Liver (tissue), 9 donors: ENCODE measurements around the gene HDAC9. TPM values are rescaled to one million over a fixed set of nuclear protein-coding genes. Genes with fewer than 3 reads are reported as not detected.

ENCODE experiments used
- DNase-seq: peaks from one replicate; pipeline ENCODE4 v3.0.0-alpha.2; 2017; ENCODE audit warnings: low spot score
- H3K27ac ChIP-seq, 2 donors: one replicate each; pipeline ENCODE4 v1.7.0; 2013; ENCODE audit warnings: inconsistent platforms in 2 of 2, low read length in 2 of 2, control low read depth in 1 of 2, low read depth in 1 of 2, mild to moderate bottlenecking in 1 of 2
- H3K27me3 ChIP-seq, 4 donors: one replicate each; pipeline versions ENCODE4 v1.6.1 to v1.7.0; 2013; ENCODE audit warnings: low read length in 3 of 4, inconsistent platforms in 1 of 4, mild to moderate bottlenecking in 1 of 4, moderate library complexity in 1 of 4; ENCODE audit not compliant: control insufficient read depth in 4 of 4, insufficient read depth in 4 of 4
- H3K36me3 ChIP-seq, 4 donors: one replicate each; pipeline versions ENCODE4 v1.6.1 to v1.7.0; 2013; ENCODE audit warnings: low read length in 3 of 4, mild to moderate bottlenecking in 3 of 4, low read depth in 1 of 4, moderate library complexity in 1 of 4; ENCODE audit not compliant: control insufficient read depth in 4 of 4, insufficient read depth in 3 of 4
- H3K4me1 ChIP-seq, 4 donors: one replicate each; pipeline versions ENCODE4 v1.6.1 to v1.7.0; 2013; ENCODE audit warnings: low read length in 3 of 4, mild to moderate bottlenecking in 3 of 4, moderate library complexity in 1 of 4; ENCODE audit not compliant: control insufficient read depth in 4 of 4, insufficient read depth in 4 of 4
- H3K4me3 ChIP-seq, 3 donors: one replicate each; pipeline versions ENCODE4 v1.6.1 to v1.7.0; 2013; ENCODE audit warnings: low read length in 3 of 3, control low read depth in 1 of 3, low read depth in 1 of 3, mild to moderate bottlenecking in 1 of 3
- H3K9ac ChIP-seq, 2 donors: one replicate each; pipeline ENCODE4 v1.7.0; 2013; ENCODE audit warnings: low read length in 2 of 2, mild to moderate bottlenecking in 2 of 2, moderate library complexity in 2 of 2, control low read depth in 1 of 2, low read depth in 1 of 2
- H3K9me3 ChIP-seq, 4 donors: one replicate each; pipeline versions ENCODE4 v1.6.1 to v1.7.0; 2013; ENCODE audit warnings: low read length in 3 of 4; ENCODE audit not compliant: control insufficient read depth in 4 of 4
- ATF3 ChIP-seq: IDR thresholded peaks from 2 replicates; pipeline ENCODE4 v1.6.1; 2016; ENCODE audit warnings: antibody characterized with exemption
- CTCF ChIP-seq: fragments of 150-350 bp; IDR thresholded peaks from 2 replicates; pipeline ENCODE4 v1.5.1; 2017; ENCODE audit warnings: improper control_type of control experiment, low read depth, low read length; ENCODE audit not compliant: missing input control
- EGR1 ChIP-seq, 2 donors: IDR thresholded peaks; 2 replicates each; pipeline ENCODE4 v1.6.1; 2016 to 2018; ENCODE audit warnings: antibody characterized with exemption in 2 of 2, low read depth in 2 of 2
- FOXA1 ChIP-seq: IDR thresholded peaks from 2 replicates; pipeline ENCODE4 v1.6.1; 2016; ENCODE audit warnings: antibody characterized with exemption
- FOXA2 ChIP-seq: IDR thresholded peaks from 2 replicates; pipeline ENCODE4 v1.6.1; 2016; ENCODE audit warnings: antibody characterized with exemption
- GABPA ChIP-seq, 2 donors: IDR thresholded peaks in 1 of 2; conservative IDR thresholded peaks in 1 of 2; 2 replicates each; pipeline ENCODE4 v1.6.1; 2016; ENCODE audit warnings: antibody characterized with exemption in 2 of 2, mild to moderate bottlenecking in 1 of 2, moderate library complexity in 1 of 2
- HNF4A ChIP-seq, 2 donors: conservative IDR thresholded peaks; 2 replicates each; pipeline ENCODE4 v1.6.1; 2016; ENCODE audit warnings: antibody characterized with exemption in 2 of 2, mild to moderate bottlenecking in 2 of 2
- HNF4G ChIP-seq: IDR thresholded peaks from 2 replicates; pipeline ENCODE4 v1.6.1; 2016; ENCODE audit warnings: antibody characterized with exemption
- JUND ChIP-seq, 2 donors: IDR thresholded peaks; 2 replicates each; pipeline ENCODE4 v1.6.1; 2016; ENCODE audit warnings: antibody characterized with exemption in 2 of 2
- NR2F2 ChIP-seq: IDR thresholded peaks from 2 replicates; pipeline ENCODE4 v1.6.1; 2016; ENCODE audit warnings: antibody characterized with exemption
- RAD21 ChIP-seq, 2 donors: IDR thresholded peaks; 2 replicates each; pipeline ENCODE4 v1.6.1; 2016; ENCODE audit warnings: antibody characterized with exemption in 2 of 2, mild to moderate bottlenecking in 2 of 2
- RXRA ChIP-seq, 2 donors: IDR thresholded peaks; 2 replicates each; pipeline ENCODE4 v1.6.1; 2017 to 2018; ENCODE audit warnings: antibody characterized with exemption in 2 of 2, mild to moderate bottlenecking in 1 of 2
- SP1 ChIP-seq: IDR thresholded peaks from 2 replicates; pipeline ENCODE4 v1.6.1; 2018; ENCODE audit warnings: antibody characterized with exemption, mild to moderate bottlenecking
- YY1 ChIP-seq: IDR thresholded peaks from 2 replicates; pipeline ENCODE4 v1.6.1; 2016; ENCODE audit warnings: antibody characterized with exemption, mild to moderate bottlenecking
- ZBTB33 ChIP-seq: IDR thresholded peaks from 2 replicates; pipeline ENCODE4 v1.6.1; 2016; ENCODE audit warnings: antibody characterized with exemption
- WGBS: extraction: QIAGEN DNeasy Blood & Tissue Kit; methylation state at CpG from one replicate; pipeline ENCODE4 v1.1.7; 2013; 5-methylcytosine and 5-hydroxymethylcytosine counted together
- polyA plus RNA-seq, 2 donors: library from polyadenylated mRNA; stranded (reverse) in 1 of 2; unstranded in 1 of 2; fragments of 200-250 nt in 1 of 2; fragments of >200 nt in 1 of 2; fragmentation: Nextera tagmentation in 1 of 2; extraction: Ambion mirVana in 1 of 2; gene quantifications; one replicate each; pipeline versions ENCODE4 v1.2.1 to v1.2.3, GENCODE V29; 2013 to 2015
- total RNA-seq, 2 donors: library from RNA; depleted of rRNA; stranded (reverse); fragments of >200 nt; gene quantifications; one replicate each; pipeline ENCODE4 v1.2.3, GENCODE V29; 2014
- TF ChIP-seq, protein P1 (sequence below): IDR thresholded peaks from 2 replicates; pipeline ENCODE4 v1.6.1; 2016; ENCODE audit warnings: antibody characterized with exemption
- donor health status: healthy.
- donor health status: healthy.
- donor health status: healthy.
- donor health status: healthy.
- donor health status: healthy.

The HDAC9 gene
- total and polyA plus RNA-seq, 4 donors: 1.0 to 10.1 (median 2.3) TPM

DNA sequence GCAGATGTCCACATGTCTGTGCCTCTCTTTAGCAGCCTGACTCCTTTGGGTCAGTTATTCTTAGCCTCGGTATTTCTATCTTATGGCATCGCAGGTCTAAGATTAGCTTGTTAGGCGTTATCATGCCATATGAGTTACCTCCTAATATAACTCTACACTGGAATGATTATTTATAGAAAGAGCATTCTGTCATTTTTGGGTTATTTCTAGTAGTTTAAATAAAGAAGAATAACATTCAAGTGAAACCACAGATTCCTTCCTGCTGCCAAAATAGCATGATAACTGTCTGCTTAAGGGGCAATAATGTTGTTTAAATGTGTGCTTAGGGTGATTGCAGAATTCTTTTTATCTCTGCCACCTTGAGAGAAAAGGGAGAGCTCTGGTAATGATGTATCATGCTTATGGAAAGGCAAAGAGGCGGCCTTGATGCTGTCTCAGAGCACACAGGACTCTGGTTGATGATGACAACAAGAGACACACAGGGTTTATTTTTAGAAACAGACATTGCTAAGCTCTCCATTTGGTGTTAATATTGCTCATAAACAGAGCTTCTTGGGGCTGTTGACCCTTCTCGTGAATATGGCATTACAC, 10.4 kb downstream of the HDAC9 start:
- TF ChIP-seq JUND (IDR thresholded peaks at IDR 0.05) (no peak), RXRA (IDR thresholded peaks at IDR 0.05) (peak in 1 of 2 donors; percentile 16), ATF3 (no peak), HNF4G (no peak)
- no peak overlapping the region for H3K9ac ChIP-seq
- 63% methylated on average over 5 of the region's 5 CpGs for WGBS
- no peaks in the 10 kb centered on the region for H3K4me1 ChIP-seq
- no peak for DNase-seq
- no peaks in the 10 kb centered on the region for H3K9me3 ChIP-seq
- H3K36me3 ChIP-seq: no peaks in the 10 kb centered on the region
- H3K27me3 ChIP-seq: no peaks in the 10 kb centered on the region
- no peak overlapping the region for H3K27ac ChIP-seq
- no peak overlapping the region for H3K4me3 ChIP-seq

DNA sequence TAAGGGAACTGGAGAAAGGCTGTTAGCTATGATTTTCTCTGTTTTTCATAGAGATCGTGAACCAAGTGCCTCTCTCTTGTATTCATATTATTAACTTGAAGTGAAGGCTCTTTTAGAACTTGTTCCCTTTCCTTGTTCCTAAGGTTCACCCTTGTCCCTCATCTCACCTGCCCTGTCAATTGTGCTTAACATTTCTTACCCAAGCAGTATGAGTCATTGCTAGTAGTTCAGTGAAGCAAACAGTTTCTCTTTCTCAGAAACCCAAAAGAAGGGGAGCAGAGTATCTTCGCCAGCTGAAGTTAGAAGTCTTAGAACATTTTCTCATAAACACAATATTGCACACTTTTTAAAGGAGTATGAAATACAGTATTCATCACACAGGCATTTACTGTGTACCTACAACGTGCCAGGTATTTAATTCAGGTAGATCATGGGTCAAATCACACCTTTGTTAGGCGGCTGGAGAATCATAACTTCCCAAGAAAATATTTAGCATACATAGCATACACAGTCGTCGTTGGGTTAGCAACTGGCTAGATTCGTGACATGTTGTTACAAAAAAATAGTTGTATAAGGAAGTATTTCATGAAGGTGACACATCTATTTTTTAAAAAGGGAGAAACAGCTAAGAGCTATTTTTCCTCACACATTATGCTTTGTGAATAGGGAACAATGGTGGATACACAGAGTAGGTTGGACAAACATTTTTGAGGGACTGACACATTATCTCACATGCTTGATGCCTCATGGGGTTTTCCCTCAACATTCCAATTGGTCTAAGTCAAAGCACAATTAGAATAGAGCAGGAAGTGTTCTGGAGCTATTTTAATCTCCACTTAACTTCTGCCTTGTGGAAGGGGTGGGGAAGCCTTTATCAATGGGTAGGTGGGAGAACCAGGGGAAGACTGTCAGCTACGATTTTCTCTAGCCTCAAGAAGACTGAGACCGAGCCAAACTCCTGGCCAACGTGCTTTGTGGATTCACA, 13.2 kb downstream of the HDAC9 start:
- H3K27me3 ChIP-seq: no peaks in the 10 kb centered on the region
- no peaks in the 10 kb centered on the region for H3K4me1 ChIP-seq
- H3K4me3 ChIP-seq: no peak overlapping the region
- DNase-seq: no peak
- TF ChIP-seq ZBTB33 (no peak), CTCF (no peak), FOXA1 (no peak), NR2F2 (no peak), ATF3 (no peak), FOXA2 (no peak)
- H3K9me3 ChIP-seq: no peaks in the 10 kb centered on the region
- H3K27ac ChIP-seq: no peak overlapping the region
- no peak overlapping the region for H3K9ac ChIP-seq
- 66% methylated on average over 10 of the region's 10 CpGs for WGBS
- H3K36me3 ChIP-seq: no peaks in the 10 kb centered on the region

DNA sequence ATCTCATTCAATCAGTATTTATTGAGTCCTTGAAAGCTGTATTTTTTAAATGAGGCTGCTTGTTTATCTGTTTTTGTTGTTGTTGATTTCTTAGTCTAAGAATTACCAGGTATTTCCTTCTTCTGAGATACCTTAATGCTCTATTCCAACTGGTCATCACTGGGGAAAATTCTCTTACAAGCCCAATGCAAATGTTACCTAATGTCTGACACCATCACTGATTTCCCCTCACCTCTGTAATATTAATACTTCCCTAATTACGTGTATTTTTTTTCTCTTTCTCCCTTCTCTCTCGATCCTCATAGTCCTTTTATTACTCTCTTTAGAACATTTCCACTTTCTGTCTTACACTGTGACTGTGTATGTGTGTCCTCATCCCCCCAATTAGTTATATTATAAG, 13.9 kb downstream of the HDAC9 start:
- DNase-seq: no peak
- Histone ChIP-seq H3K36me3 (no peaks in the 10 kb centered on the region), H3K27me3 (no peaks in the 10 kb centered on the region), H3K4me1 (no peaks in the 10 kb centered on the region), H3K4me3 (no peak overlapping the region), H3K9ac (no peak overlapping the region), H3K27ac (no peak overlapping the region), H3K9me3 (no peaks in the 10 kb centered on the region)
- TF ChIP-seq EGR1 (IDR thresholded peaks at IDR 0.05; ENCODE audit: low read depth in 2 of 2) (no peak), HNF4A (conservative IDR thresholded peaks at IDR 0.05) (no peak), ATF3 (no peak), CTCF (no peak), NR2F2 (no peak), ZBTB33 (no peak), YY1 (no peak), SP1 (no peak), RXRA (IDR thresholded peaks at IDR 0.05) (no peak), HNF4G (no peak), RAD21 (IDR thresholded peaks at IDR 0.05) (no peak), GABPA (IDR thresholded peaks at IDR 0.05 in 1 of 2, conservative IDR thresholded peaks at IDR 0.05 in 1 of 2) (no peak)
- TF ChIP-seq, protein P1, sequence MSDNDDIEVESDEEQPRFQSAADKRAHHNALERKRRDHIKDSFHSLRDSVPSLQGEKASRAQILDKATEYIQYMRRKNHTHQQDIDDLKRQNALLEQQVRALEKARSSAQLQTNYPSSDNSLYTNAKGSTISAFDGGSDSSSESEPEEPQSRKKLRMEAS: no peak
- 49% methylated on average over 2 of the region's 2 CpGs for WGBS
